ENCODE data around the gene GRK5. TPM values are rescaled to one million over a fixed set of nuclear protein-coding genes. Genes with fewer than 3 reads are reported as not detected.

Gene GRK5
- total RNA-seq, 5 donors from 2014 or later (not counting 1 experiment from before 2014, with no cell fraction given) = 21.7 to 36.8 (median 30.6) TPM

DNA sequence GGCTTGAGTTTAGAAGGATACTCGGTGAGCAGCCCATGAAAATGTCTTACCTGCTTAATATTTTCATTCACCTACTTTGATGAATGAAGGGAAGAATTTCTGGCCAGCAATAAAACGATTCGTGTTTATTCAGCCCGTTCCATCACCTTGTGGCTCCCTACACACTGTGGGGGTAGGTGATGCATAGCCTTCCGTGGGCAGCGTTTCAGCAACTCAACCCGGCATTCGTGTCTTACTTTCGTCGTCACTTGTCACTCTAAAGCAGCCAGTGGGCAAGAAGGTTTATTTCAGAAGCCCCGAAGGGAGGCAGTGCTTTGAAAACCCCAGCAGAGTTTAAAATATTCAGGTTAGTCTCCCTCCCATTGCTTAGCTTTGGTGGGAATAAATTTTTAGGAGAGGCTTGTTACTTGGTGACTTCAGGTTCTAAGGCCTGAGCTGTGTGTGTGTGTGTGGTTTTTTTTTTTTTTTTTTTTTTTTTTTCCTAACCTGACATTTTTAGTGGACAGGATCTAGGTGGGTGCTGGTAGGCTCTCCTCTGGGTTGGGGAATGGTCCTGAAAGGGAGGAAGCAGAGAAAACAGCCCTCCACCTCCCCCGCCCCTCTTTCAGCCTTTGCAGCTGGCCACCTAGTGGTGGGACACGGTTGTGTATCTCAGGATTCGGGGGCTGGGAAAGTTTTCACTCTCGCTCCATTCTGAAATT lies 1.8 kb downstream of the GRK5 start:
- Histone ChIP-seq H3K27ac (ENCODE audit: low read length) (peak overlapping the region; percentile 58), H3K4me1 (ENCODE audit: control insufficient read depth in 1 of 2, extremely low read depth in 1 of 2, insufficient read depth in 2 of 2, low read length in 2 of 2) (peaks cover 37 to 55% of the 10 kb centered on the region in 2 experiments), H3K27me3 (replicated peaks in 1 of 2; ENCODE audit: control insufficient read depth in 2 of 2, extremely low read depth in 1 of 2, insufficient read depth in 2 of 2, low read length in 1 of 2) (no peaks in the 10 kb centered on the region), H3K9me3 (no peaks in the 10 kb centered on the region), H3K36me3 (ENCODE audit: control insufficient read depth in 2 of 2, extremely low read depth in 1 of 2, insufficient read depth in 1 of 2, low read length in 1 of 2) (no peaks in the 10 kb centered on the region), H3K4me3 (ENCODE audit: control insufficient read depth in 1 of 2, extremely low read depth in 1 of 2, low read length in 1 of 2) (peak overlapping the region; percentile 65 to 98)
- peak overlapping the region; percentile 87 to 89 for H3K27ac Mint-ChIP-seq
- peak in 1 of 4 experiments; percentile 11 for ATAC-seq (replicated peaks in 1 of 4)
- peak in 34 of 35 experiments; percentile 29 to 72 (median 58) for DNase-seq
- WGBS (ENCODE audit: insufficient coverage) = 18% methylated on average over 3 of the region's 15 CpGs
- H3K4me1 Mint-ChIP-seq = peaks cover 54 to 65% (median 60%) of the 10 kb centered on the region in 3 donors
- POLR2A ChIA-PET = interaction anchor here (0.5 to 1.1 kb wide), 11 partner anchors 8 to 343 kb away, joined by 3 to 4 read pairs (median 3); no protein-coding TSS in a partner anchor
- peak overlapping the region; percentile 87 to 96 (median 92) for H3K4me3 Mint-ChIP-seq
- H3K27me3 Mint-ChIP-seq = no peaks in the 10 kb centered on the region
- CTCF ChIA-PET = interaction anchor here (0.6 to 2.3 kb wide), 15 partner anchors 10 to 1179 kb away, joined by 3 to 7 read pairs (median 3); partner anchors contain the start of genes RGS10 (in 1 of the 2) and SFXN4 (in 1 of the 2)
- no peaks in the 10 kb centered on the region for H3K9me3 Mint-ChIP-seq
- H3K36me3 Mint-ChIP-seq = no peaks in the 10 kb centered on the region

DNA sequence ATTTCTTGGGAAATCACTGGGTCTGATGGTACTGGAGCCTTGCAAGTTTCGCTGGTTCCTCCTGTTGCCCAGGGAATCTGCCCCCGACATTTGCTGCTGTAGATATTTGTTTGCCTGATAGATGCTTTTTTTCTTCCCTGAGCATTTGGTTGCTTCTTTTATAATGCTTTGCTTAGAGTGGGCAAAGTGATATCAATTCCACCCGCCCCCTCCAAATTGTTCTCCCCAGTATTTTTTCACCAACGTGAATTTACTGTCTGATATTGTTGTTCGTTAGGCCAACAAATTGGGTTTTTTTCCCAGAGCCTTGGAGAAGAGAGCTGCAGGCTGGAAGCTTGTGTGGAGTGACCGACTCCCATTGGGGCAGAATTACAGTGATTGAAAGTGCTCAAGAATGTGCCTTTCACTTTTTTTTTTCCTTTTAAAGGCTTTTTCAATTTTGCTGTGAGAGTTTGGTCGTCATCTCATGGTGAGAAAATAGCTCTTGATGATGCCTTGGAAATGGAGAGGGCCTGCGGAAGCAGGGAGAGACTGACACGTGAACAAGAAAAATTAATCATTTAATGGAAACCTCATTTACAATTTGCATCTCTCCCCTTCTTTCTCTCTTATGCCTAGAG lies 2.5 kb downstream of the GRK5 start:
- Histone ChIP-seq H3K27me3 (replicated peaks in 1 of 2; ENCODE audit: control insufficient read depth in 2 of 2, extremely low read depth in 1 of 2, insufficient read depth in 2 of 2, low read length in 1 of 2) (no peaks in the 10 kb centered on the region), H3K9me3 (no peaks in the 10 kb centered on the region), H3K4me3 (ENCODE audit: control insufficient read depth in 1 of 2, extremely low read depth in 1 of 2, low read length in 1 of 2) (peak overlapping the region; percentile 65 to 98), H3K36me3 (ENCODE audit: control insufficient read depth in 2 of 2, extremely low read depth in 1 of 2, insufficient read depth in 1 of 2, low read length in 1 of 2) (no peaks in the 10 kb centered on the region), H3K4me1 (ENCODE audit: control insufficient read depth in 1 of 2, extremely low read depth in 1 of 2, insufficient read depth in 2 of 2, low read length in 2 of 2) (peaks cover 37 to 56% of the 10 kb centered on the region in 2 experiments), H3K27ac (ENCODE audit: low read length) (peak overlapping the region; percentile 58)
- ATAC-seq (replicated peaks in 1 of 4) (no peak), DNase-seq (no peak)
- peak overlapping the region; percentile 87 to 96 (median 92) for H3K4me3 Mint-ChIP-seq
- WGBS (ENCODE audit: insufficient coverage) = 83% methylated on average over 1 of the region's 9 CpGs
- H3K9me3 Mint-ChIP-seq = no peaks in the 10 kb centered on the region
- POLR2A ChIA-PET = interaction anchor here (0.5 to 1.1 kb wide), 8 partner anchors 8 to 443 kb away, joined by 3 to 4 read pairs (median 3); no protein-coding TSS in a partner anchor
- H3K36me3 Mint-ChIP-seq = no peaks in the 10 kb centered on the region
- H3K27ac Mint-ChIP-seq = peak overlapping the region; percentile 87 to 89
- CTCF ChIA-PET = interaction anchor here (0.6 to 2.3 kb wide), 10 partner anchors 11 to 444 kb away, joined by 3 to 7 read pairs (median 4); partner anchors contain the start of gene RGS10 (in 1 of the 2)
- H3K4me1 Mint-ChIP-seq = peaks cover 57 to 70% (median 66%) of the 10 kb centered on the region in 3 donors
- H3K27me3 Mint-ChIP-seq = no peaks in the 10 kb centered on the region

DNA sequence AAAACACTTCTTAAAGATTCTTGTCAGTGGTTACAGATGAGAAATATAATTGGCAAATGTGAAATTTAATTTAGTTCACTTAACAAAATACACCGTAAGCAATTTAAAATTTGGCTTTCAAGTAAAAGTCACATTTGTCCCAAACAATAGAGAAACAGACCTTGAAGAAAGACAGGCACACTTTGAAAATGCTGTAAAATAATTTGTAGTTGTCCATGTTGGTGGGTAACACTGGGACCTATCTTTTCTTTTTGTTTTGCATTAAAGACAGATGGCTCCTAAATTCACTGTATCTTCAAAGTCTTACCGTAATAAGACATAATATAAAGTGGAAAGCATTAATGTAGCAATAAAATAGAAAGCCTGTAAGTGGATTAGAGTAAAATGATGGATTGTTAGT lies 3.3 kb downstream of the GRK5 start:
- peak overlapping the region; percentile 91 to 98 for H3K27ac Mint-ChIP-seq
- H3K9me3 Mint-ChIP-seq = no peaks in the 10 kb centered on the region
- CTCF ChIA-PET = interaction anchor here (0.6 to 2.3 kb wide), 4 partner anchors 12 to 292 kb away, joined by 3 to 7 read pairs (median 4); no protein-coding TSS in a partner anchor
- Histone ChIP-seq H3K36me3 (ENCODE audit: control insufficient read depth in 2 of 2, extremely low read depth in 1 of 2, insufficient read depth in 1 of 2, low read length in 1 of 2) (no peaks in the 10 kb centered on the region), H3K9me3 (no peaks in the 10 kb centered on the region), H3K27me3 (replicated peaks in 1 of 2; ENCODE audit: control insufficient read depth in 2 of 2, extremely low read depth in 1 of 2, insufficient read depth in 2 of 2, low read length in 1 of 2) (no peaks in the 10 kb centered on the region), H3K4me3 (ENCODE audit: control insufficient read depth in 1 of 2, extremely low read depth in 1 of 2, low read length in 1 of 2) (no peak overlapping the region), H3K27ac (ENCODE audit: low read length) (no peak overlapping the region), H3K4me1 (ENCODE audit: control insufficient read depth in 1 of 2, extremely low read depth in 1 of 2, insufficient read depth in 2 of 2, low read length in 2 of 2) (peaks cover 37 to 55% of the 10 kb centered on the region in 2 experiments)
- POLR2A ChIA-PET = interaction anchor here (0.7 to 1.3 kb wide), 5 partner anchors 12 to 304 kb away, joined by 3 to 4 read pairs (median 3); no protein-coding TSS in a partner anchor
- ATAC-seq (replicated peaks in 1 of 4) (no peak), DNase-seq (no peak)
- H3K4me1 Mint-ChIP-seq = peaks cover 59 to 77% (median 74%) of the 10 kb centered on the region in 3 donors
- no peaks in the 10 kb centered on the region for H3K27me3 Mint-ChIP-seq
- peak overlapping the region in 1 of 3 donors; percentile 87 for H3K4me3 Mint-ChIP-seq
- no CpG with 5 or more reads among the region's 2 CpGs for WGBS (ENCODE audit: insufficient coverage)
- H3K36me3 Mint-ChIP-seq = no peaks in the 10 kb centered on the region

DNA sequence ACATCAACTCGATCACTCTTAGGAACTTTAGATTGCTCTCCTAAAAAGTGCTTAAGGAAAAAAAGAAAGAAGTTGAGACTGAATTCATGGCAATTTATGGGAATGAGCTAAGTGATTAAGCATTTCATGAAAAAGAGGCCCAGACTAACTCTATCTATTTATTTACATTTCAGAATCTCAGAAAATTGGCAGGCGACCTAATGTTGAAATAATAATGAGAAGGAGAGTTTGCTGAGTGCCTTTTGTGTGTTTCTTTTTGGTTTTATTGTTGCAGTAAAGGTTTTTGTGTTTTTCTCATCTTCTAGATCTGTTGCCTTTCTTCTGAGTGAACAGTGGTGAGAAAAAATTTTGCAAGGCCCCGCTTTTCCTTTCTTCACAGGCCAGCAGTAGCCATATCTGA lies 3.8 kb downstream of the GRK5 start:
- no peaks in the 10 kb centered on the region for H3K36me3 Mint-ChIP-seq

DNA sequence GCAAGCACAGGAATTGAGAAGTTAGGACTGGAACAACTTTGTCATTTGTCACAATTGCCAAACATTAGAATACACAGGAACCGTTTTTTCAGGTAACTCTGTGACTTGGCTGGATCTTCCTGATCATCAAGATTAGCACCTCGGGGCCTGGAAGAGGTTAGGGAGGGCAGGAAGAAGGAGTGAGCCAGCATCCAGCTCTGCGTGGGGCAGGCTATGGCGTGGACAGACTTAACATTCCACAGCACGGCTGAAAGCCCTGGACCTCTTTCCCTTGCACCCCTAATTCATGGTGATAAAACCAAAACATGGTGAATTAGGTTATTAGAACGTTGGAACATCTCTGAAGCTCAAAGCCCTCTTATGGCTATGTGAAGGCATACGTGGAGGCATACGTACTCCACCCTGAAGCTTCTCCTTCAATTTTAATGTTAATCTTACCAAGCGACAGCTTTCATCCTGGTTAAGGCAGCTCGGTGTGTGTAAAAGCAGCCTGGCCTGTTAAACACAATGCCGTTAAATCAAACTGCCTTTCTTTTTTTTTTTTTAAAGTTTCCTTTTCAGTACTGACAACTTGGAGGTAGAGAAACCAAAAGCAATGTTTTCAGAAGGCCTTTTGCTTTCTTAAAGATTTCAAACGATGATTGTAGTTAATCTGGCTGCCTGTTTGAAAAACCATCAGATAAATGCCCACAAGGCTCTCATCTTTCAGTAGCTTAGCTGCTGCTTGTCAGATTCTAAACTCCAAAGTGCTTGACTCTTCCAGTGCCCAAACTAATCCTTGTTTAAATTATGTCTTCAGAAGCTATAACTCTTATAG lies 4.5 kb downstream of the GRK5 start:
- ChIA-PET CTCF (interaction anchor here (0.6 to 1.7 kb wide), 8 partner anchors 8 to 467 kb away, joined by 3 to 5 read pairs (median 4); no protein-coding TSS in a partner anchor), POLR2A (interaction anchor here (0.5 to 1.3 kb wide), 9 partner anchors 11 to 693 kb away, joined by 3 to 6 read pairs (median 3); no protein-coding TSS in a partner anchor)
- H3K36me3 Mint-ChIP-seq = no peaks in the 10 kb centered on the region
- Histone ChIP-seq H3K27me3 (replicated peaks in 1 of 2; ENCODE audit: control insufficient read depth in 2 of 2, extremely low read depth in 1 of 2, insufficient read depth in 2 of 2, low read length in 1 of 2) (no peaks in the 10 kb centered on the region), H3K36me3 (ENCODE audit: control insufficient read depth in 2 of 2, extremely low read depth in 1 of 2, insufficient read depth in 1 of 2, low read length in 1 of 2) (no peaks in the 10 kb centered on the region), H3K4me3 (ENCODE audit: control insufficient read depth in 1 of 2, extremely low read depth in 1 of 2, low read length in 1 of 2) (peak overlapping the region in 1 of 2 donors; percentile 6), H3K4me1 (ENCODE audit: control insufficient read depth in 1 of 2, extremely low read depth in 1 of 2, insufficient read depth in 2 of 2, low read length in 2 of 2) (peaks cover 37 to 45% of the 10 kb centered on the region in 2 experiments), H3K27ac (ENCODE audit: low read length) (peak overlapping the region; percentile 80), H3K9me3 (no peaks in the 10 kb centered on the region)
- peak overlapping the region; percentile 91 to 98 for H3K27ac Mint-ChIP-seq
- WGBS (ENCODE audit: insufficient coverage) = 23% methylated on average over 6 of the region's 12 CpGs
- H3K4me1 Mint-ChIP-seq = peaks cover 52 to 74% (median 69%) of the 10 kb centered on the region in 3 donors
- H3K27me3 Mint-ChIP-seq = no peaks in the 10 kb centered on the region
- H3K4me3 Mint-ChIP-seq = peak overlapping the region; percentile 59 to 74 (median 67)
- DNase-seq = peak in 13 of 35 experiments; percentile 13 to 55 (median 25)
- ATAC-seq (replicated peaks in 1 of 4) = peak in 1 of 4 experiments; percentile 8
- no peaks in the 10 kb centered on the region for H3K9me3 Mint-ChIP-seq

More for the DNA sequence above, 3.8 kb downstream of the GRK5 start:
- Histone ChIP-seq H3K9me3 (no peaks in the 10 kb centered on the region), H3K36me3 (ENCODE audit: control insufficient read depth in 2 of 2, extremely low read depth in 1 of 2, insufficient read depth in 1 of 2, low read length in 1 of 2) (no peaks in the 10 kb centered on the region), H3K27me3 (replicated peaks in 1 of 2; ENCODE audit: control insufficient read depth in 2 of 2, extremely low read depth in 1 of 2, insufficient read depth in 2 of 2, low read length in 1 of 2) (no peaks in the 10 kb centered on the region), H3K4me3 (ENCODE audit: control insufficient read depth in 1 of 2, extremely low read depth in 1 of 2, low read length in 1 of 2) (no peak overlapping the region), H3K4me1 (ENCODE audit: control insufficient read depth in 1 of 2, extremely low read depth in 1 of 2, insufficient read depth in 2 of 2, low read length in 2 of 2) (peaks cover 37 to 49% of the 10 kb centered on the region in 2 experiments), H3K27ac (ENCODE audit: low read length) (peak overlapping the region; percentile 80)
- Mint-ChIP-seq H3K27me3 (no peaks in the 10 kb centered on the region), H3K9me3 (no peaks in the 10 kb centered on the region), H3K4me1 (peaks cover 57 to 76% (median 73%) of the 10 kb centered on the region in 3 donors), H3K27ac (peak overlapping the region; percentile 91 to 98), H3K4me3 (peak overlapping the region; percentile 59 to 74 (median 67))
- CTCF ChIA-PET = interaction anchor here (0.6 to 1.7 kb wide), 4 partner anchors 11 to 91 kb away, joined by 3 to 4 read pairs (median 4); no protein-coding TSS in a partner anchor
- 100% methylated on average over 2 of the region's 3 CpGs for WGBS (ENCODE audit: insufficient coverage)
- POLR2A ChIA-PET = interaction anchor here (0.5 to 1.3 kb wide), 6 partner anchors 11 to 694 kb away, joined by 3 to 4 read pairs (median 3); no protein-coding TSS in a partner anchor
- DNase-seq (no peak), ATAC-seq (replicated peaks in 1 of 4) (no peak)
